SIG-M5 (cell line): ENCODE measurements around the gene STPG4.

Source experiments
- DNase-seq: peaks from one replicate; lab custom pipeline; 2025; lab: John Stamatoyannopoulos, UW

Gene STPG4

GRCh38 chr2:47054036-47054555, 101.0 kb downstream of the STPG4 start:
- no peak for DNase-seq

GRCh38 chr2:47052847-47053246, 102.3 kb downstream of the STPG4 start:
- no peak for DNase-seq

- DNase-seq: no peak
Measured at GRCh38 chr2:47051562-47051961, 103.5 kb downstream of the STPG4 start.

GRCh38 chr2:47050762-47051161, 104.3 kb downstream of the STPG4 start:
- DNase-seq: no peak

- no peak for DNase-seq
Measured at GRCh38 chr2:47050021-47050760, 104.9 kb downstream of the STPG4 start.

- no peak for DNase-seq
Measured at GRCh38 chr2:47049502-47049901, 105.6 kb downstream of the STPG4 start.

- no peak for DNase-seq
Measured at GRCh38 chr2:47048801-47049480, 106.2 kb downstream of the STPG4 start.

- no peak for DNase-seq
Measured at GRCh38 chr2:47046271-47046670, 108.8 kb downstream of the STPG4 start.

- no peak for DNase-seq
Measured at GRCh38 chr2:47043891-47044239, 111.2 kb downstream of the STPG4 start.

- no peak for DNase-seq
Measured at GRCh38 chr2:47043142-47043890, 111.8 kb downstream of the STPG4 start.

- DNase-seq: no peak
Measured at GRCh38 chr2:47041891-47042684, 113.0 kb downstream of the STPG4 start.

- no peak for DNase-seq
Measured at GRCh38 chr2:47041063-47041462, 114.0 kb downstream of the STPG4 start.

- no peak for DNase-seq
Measured at GRCh38 chr2:47040651-47041050, 114.5 kb downstream of the STPG4 start.

GRCh38 chr2:47039913-47040562, 115.1 kb downstream of the STPG4 start:
- DNase-seq: no peak

- no peak for DNase-seq
Measured at GRCh38 chr2:47039489-47039870, 115.6 kb downstream of the STPG4 start.

- no peak for DNase-seq
Measured at GRCh38 chr2:47038656-47039488, 116.2 kb downstream of the STPG4 start.

GRCh38 chr2:47037678-47038077, 117.4 kb downstream of the STPG4 start:
- no peak for DNase-seq
